ENCODE results near the gene P4HA2.

GRCh38 chr5:132271251-132272246, 43.9 kb upstream of the P4HA2 start:
- TF ChIP-seq HIC2 (CRISPR knock-in tag; IDR thresholded peaks at IDR 0.05; ENCODE audit: low read depth) (no peak), ATF4 (CRISPR knock-in tag; IDR thresholded peaks at IDR 0.05) (no peak), NR2F1 (CRISPR knock-in tag; IDR thresholded peaks at IDR 0.05) (no peak), NFIB (CRISPR knock-in tag; IDR thresholded peaks at IDR 0.05; ENCODE audit: borderline replicate concordance) (no peak), ZNF367 (CRISPR knock-in tag; IDR thresholded peaks at IDR 0.05; ENCODE audit: borderline replicate concordance) (no peak), ZNF17 (CRISPR knock-in tag; IDR thresholded peaks at IDR 0.05) (no peak), ZNF446 (CRISPR knock-in tag; IDR thresholded peaks at IDR 0.05) (no peak), ZNF274 (CRISPR knock-in tag; IDR thresholded peaks at IDR 0.05) (no peak), USF2 (IDR thresholded peaks at IDR 0.05; ENCODE audit: low read depth, low read length) (no peak), USF2 (CRISPR knock-in tag; IDR thresholded peaks at IDR 0.05; ENCODE audit: borderline replicate concordance) (no peak), CTCF (CRISPR knock-in tag; IDR thresholded peaks at IDR 0.05) (no peak), POLR2AphosphoS2 (IDR thresholded peaks at IDR 0.05; ENCODE audit: low read depth, low read length) (no peak)
